ENCODE measurements around the gene CRYZ.
"Not testable (repeated sequence)": the region's sequence is repeated elsewhere in the genome, so short reads cannot be mapped to it uniquely, and the experiment has no call there.

CRYZ gene

GRCh38 chr1:74732960-74733603 is at the start of gene CRYZ, which contains the start of gene TYW3:
CRYZ (minus strand) TSS chr1:74733050; CDS start chr1:74724821, 8,229 bp downstream.
TYW3 (plus strand) TSS chr1:74733152; CDS start chr1:74733245, 93 bp downstream.
- DNase-seq: peak; percentile 72 to 92 (median 86)

GRCh38 chr1:74780594-74780993 is 47.7 kb upstream of the CRYZ start:
- DNase-seq: no peak

GRCh38 chr1:74779750-74780149 is 46.9 kb upstream of the CRYZ start:
- DNase-seq: no peak

GRCh38 chr1:74777525-74777924 is 44.7 kb upstream of the CRYZ start:
- DNase-seq: no peak

- no peak for DNase-seq
These were observed 42.9 kb upstream of the CRYZ start for GRCh38 chr1:74775735-74776134.

GRCh38 chr1:74773582-74773981 is 40.7 kb upstream of the CRYZ start:
- DNase-seq: no peak

GRCh38 chr1:74772945-74773344 is 40.1 kb upstream of the CRYZ start:
- DNase-seq: no peak

GRCh38 chr1:74771913-74772515 is 39.2 kb upstream of the CRYZ start:
- no peak for DNase-seq

GRCh38 chr1:74767490-74767889 is 34.6 kb upstream of the CRYZ start:
- no peak for DNase-seq

GRCh38 chr1:74766579-74766978 is 33.7 kb upstream of the CRYZ start:
- no peak for DNase-seq

GRCh38 chr1:74763807-74764206 is 31.0 kb upstream of the CRYZ start:
- no peak for DNase-seq

GRCh38 chr1:74756650-74757049 is 23.8 kb upstream of the CRYZ start:
- DNase-seq: not testable (repeated sequence)

GRCh38 chr1:74755475-74755874 is 22.6 kb upstream of the CRYZ start:
- no peak for DNase-seq

- DNase-seq: no peak
These were observed 20.3 kb upstream of the CRYZ start for GRCh38 chr1:74753104-74753503.

GRCh38 chr1:74748960-74749359 is 16.1 kb upstream of the CRYZ start:
- no peak for DNase-seq

GRCh38 chr1:74745247-74745646 is 12.4 kb upstream of the CRYZ start:
- DNase-seq: not testable (repeated sequence)

- DNase-seq: not testable (repeated sequence)
These were observed 7.6 kb upstream of the CRYZ start for GRCh38 chr1:74740307-74740980.

GRCh38 chr1:74737333-74737732 is 4.5 kb upstream of the CRYZ start:
- DNase-seq: no peak

GRCh38 chr1:74733604-74734484 is 994 bp upstream of the CRYZ start:
- DNase-seq: peak in 8 of 14 donors; percentile 31 to 78 (median 48)

GRCh38 chr1:74732071-74732946 is 541 bp downstream of the CRYZ start:
- DNase-seq: peak in 4 of 14 donors; percentile 17 to 42 (median 32)

- DNase-seq: no peak
These were observed 1.3 kb downstream of the CRYZ start for GRCh38 chr1:74731399-74732052.

All from C1 segment of cervical spinal cord (tissue), 14 donors.